ENCODE data around the gene RBMS3.

Gene RBMS3

GRCh38 chr3:29644956-29645636 is 364.2 kb downstream of the RBMS3 start:
- 100% methylated on average over 1 of the region's 3 CpGs for WGBS (ENCODE audit: insufficient coverage)
- ChIA-PET CTCF (no interaction called here), POLR2A (no interaction called here)
- no peaks in the 10 kb centered on the region for H3K9me3 ChIP-seq (ENCODE audit: control extremely low read depth in 1 of 5, control insufficient read depth in 4 of 5, insufficient read depth in 2 of 5, low read depth in 1 of 5, low read length in 4 of 5)
- no peaks in the 10 kb centered on the region for H3K27me3 ChIP-seq (replicated peaks in 2 of 5; ENCODE audit: control insufficient read depth in 4 of 5, insufficient read depth in 5 of 5, low read length in 4 of 5)
- no peak for DNase-seq
- no peaks in the 10 kb centered on the region for H3K4me1 ChIP-seq (ENCODE audit: control extremely low read depth in 1 of 4, control insufficient read depth in 4 of 4, insufficient read depth in 4 of 4, low read length in 3 of 4)
- H3K27ac ChIP-seq (ENCODE audit: insufficient read depth in 1 of 2, low read depth in 1 of 2, low read length in 2 of 2, poor library complexity in 1 of 2, severe bottlenecking in 2 of 2) = no peak overlapping the region
- no peak overlapping the region for H3K4me3 ChIP-seq (ENCODE audit: control insufficient read depth in 1 of 7, extremely low read depth in 1 of 7, insufficient read depth in 4 of 7, low read depth in 2 of 7, low read length in 6 of 7)
- no peaks in the 10 kb centered on the region for H3K36me3 ChIP-seq (ENCODE audit: control insufficient read depth in 4 of 4, insufficient read depth in 4 of 4, low read length in 3 of 4)

- Histone ChIP-seq H3K27me3 (replicated peaks in 2 of 5; ENCODE audit: control insufficient read depth in 4 of 5, insufficient read depth in 5 of 5, low read length in 4 of 5) (no peaks in the 10 kb centered on the region), H3K9me3 (ENCODE audit: control extremely low read depth in 1 of 5, control insufficient read depth in 4 of 5, insufficient read depth in 2 of 5, low read depth in 1 of 5, low read length in 4 of 5) (no peaks in the 10 kb centered on the region), H3K36me3 (ENCODE audit: control insufficient read depth in 4 of 4, insufficient read depth in 4 of 4, low read length in 3 of 4) (no peaks in the 10 kb centered on the region), H3K4me1 (ENCODE audit: control extremely low read depth in 1 of 4, control insufficient read depth in 4 of 4, insufficient read depth in 4 of 4, low read length in 3 of 4) (no peaks in the 10 kb centered on the region), H3K4me3 (ENCODE audit: control insufficient read depth in 1 of 7, extremely low read depth in 1 of 7, insufficient read depth in 4 of 7, low read depth in 2 of 7, low read length in 6 of 7) (no peak overlapping the region), H3K27ac (ENCODE audit: insufficient read depth in 1 of 2, low read depth in 1 of 2, low read length in 2 of 2, poor library complexity in 1 of 2, severe bottlenecking in 2 of 2) (no peak overlapping the region)
- no peak for DNase-seq
- ChIA-PET POLR2A (no interaction called here), CTCF (no interaction called here)
- WGBS (ENCODE audit: insufficient coverage) = no CpG with 5 or more reads among the region's 1 CpG
These were observed 365.2 kb downstream of the RBMS3 start for GRCh38 chr3:29646043-29646442.

- H3K36me3 ChIP-seq (ENCODE audit: control insufficient read depth in 4 of 4, insufficient read depth in 4 of 4, low read length in 3 of 4) = no peaks in the 10 kb centered on the region
- no peak overlapping the region for H3K4me3 ChIP-seq (ENCODE audit: control insufficient read depth in 1 of 7, extremely low read depth in 1 of 7, insufficient read depth in 4 of 7, low read depth in 2 of 7, low read length in 6 of 7)
- 83% methylated on average over 5 of the region's 6 CpGs for WGBS (ENCODE audit: insufficient coverage)
- H3K4me1 ChIP-seq (ENCODE audit: control extremely low read depth in 1 of 4, control insufficient read depth in 4 of 4, insufficient read depth in 4 of 4, low read length in 3 of 4) = no peaks in the 10 kb centered on the region
- no peaks in the 10 kb centered on the region for H3K9me3 ChIP-seq (ENCODE audit: control extremely low read depth in 1 of 5, control insufficient read depth in 4 of 5, insufficient read depth in 2 of 5, low read depth in 1 of 5, low read length in 4 of 5)
- no peak for DNase-seq
- no peaks in the 10 kb centered on the region for H3K27me3 ChIP-seq (replicated peaks in 2 of 5; ENCODE audit: control insufficient read depth in 4 of 5, insufficient read depth in 5 of 5, low read length in 4 of 5)
- no peak overlapping the region for H3K27ac ChIP-seq (ENCODE audit: insufficient read depth in 1 of 2, low read depth in 1 of 2, low read length in 2 of 2, poor library complexity in 1 of 2, severe bottlenecking in 2 of 2)
- ChIA-PET CTCF (no interaction called here), POLR2A (interaction anchor here (0.6 kb wide), 1 partner anchor 42 kb away, joined by 5 read pairs; no protein-coding TSS in a partner anchor)
These were observed 369.1 kb downstream of the RBMS3 start for GRCh38 chr3:29649815-29650547.

- ChIA-PET CTCF (no interaction called here), POLR2A (no interaction called here)
- no peaks in the 10 kb centered on the region for H3K36me3 ChIP-seq (ENCODE audit: control insufficient read depth in 4 of 4, insufficient read depth in 4 of 4, low read length in 3 of 4)
- DNase-seq = no peak
- no peak overlapping the region for H3K4me3 ChIP-seq (ENCODE audit: control insufficient read depth in 1 of 7, extremely low read depth in 1 of 7, insufficient read depth in 4 of 7, low read depth in 2 of 7, low read length in 6 of 7)
- H3K27ac ChIP-seq (ENCODE audit: insufficient read depth in 1 of 2, low read depth in 1 of 2, low read length in 2 of 2, poor library complexity in 1 of 2, severe bottlenecking in 2 of 2) = no peak overlapping the region
- no peaks in the 10 kb centered on the region for H3K4me1 ChIP-seq (ENCODE audit: control extremely low read depth in 1 of 4, control insufficient read depth in 4 of 4, insufficient read depth in 4 of 4, low read length in 3 of 4)
- no peaks in the 10 kb centered on the region for H3K9me3 ChIP-seq (ENCODE audit: control extremely low read depth in 1 of 5, control insufficient read depth in 4 of 5, insufficient read depth in 2 of 5, low read depth in 1 of 5, low read length in 4 of 5)
- no peaks in the 10 kb centered on the region for H3K27me3 ChIP-seq (replicated peaks in 2 of 5; ENCODE audit: control insufficient read depth in 4 of 5, insufficient read depth in 5 of 5, low read length in 4 of 5)
- 20% methylated on average over 1 of the region's 4 CpGs for WGBS (ENCODE audit: insufficient coverage)
These were observed 372.8 kb downstream of the RBMS3 start for GRCh38 chr3:29653680-29654079.

GRCh38 chr3:29655015-29655747 is 374.3 kb downstream of the RBMS3 start:
- H3K36me3 ChIP-seq (ENCODE audit: control insufficient read depth in 4 of 4, insufficient read depth in 4 of 4, low read length in 3 of 4) = no peaks in the 10 kb centered on the region
- POLR2A ChIA-PET = no interaction called here
- no peaks in the 10 kb centered on the region for H3K9me3 ChIP-seq (ENCODE audit: control extremely low read depth in 1 of 5, control insufficient read depth in 4 of 5, insufficient read depth in 2 of 5, low read depth in 1 of 5, low read length in 4 of 5)
- H3K27me3 ChIP-seq (replicated peaks in 2 of 5; ENCODE audit: control insufficient read depth in 4 of 5, insufficient read depth in 5 of 5, low read length in 4 of 5) = no peaks in the 10 kb centered on the region
- no peak overlapping the region for H3K27ac ChIP-seq (ENCODE audit: insufficient read depth in 1 of 2, low read depth in 1 of 2, low read length in 2 of 2, poor library complexity in 1 of 2, severe bottlenecking in 2 of 2)
- CTCF ChIA-PET = no interaction called here
- no peaks in the 10 kb centered on the region for H3K4me1 ChIP-seq (ENCODE audit: control extremely low read depth in 1 of 4, control insufficient read depth in 4 of 4, insufficient read depth in 4 of 4, low read length in 3 of 4)
- H3K4me3 ChIP-seq (ENCODE audit: control insufficient read depth in 1 of 7, extremely low read depth in 1 of 7, insufficient read depth in 4 of 7, low read depth in 2 of 7, low read length in 6 of 7) = no peak overlapping the region
- WGBS (ENCODE audit: insufficient coverage) = 75% methylated on average over 2 of the region's 6 CpGs
- no peak for DNase-seq

- H3K9me3 ChIP-seq (ENCODE audit: control extremely low read depth in 1 of 5, control insufficient read depth in 4 of 5, insufficient read depth in 2 of 5, low read depth in 1 of 5, low read length in 4 of 5) = no peaks in the 10 kb centered on the region
- ChIA-PET POLR2A (no interaction called here), CTCF (no interaction called here)
- H3K27me3 ChIP-seq (replicated peaks in 2 of 5; ENCODE audit: control insufficient read depth in 4 of 5, insufficient read depth in 5 of 5, low read length in 4 of 5) = no peaks in the 10 kb centered on the region
- 97% methylated on average over 3 of the region's 3 CpGs for WGBS (ENCODE audit: insufficient coverage)
- no peak overlapping the region for H3K27ac ChIP-seq (ENCODE audit: insufficient read depth in 1 of 2, low read depth in 1 of 2, low read length in 2 of 2, poor library complexity in 1 of 2, severe bottlenecking in 2 of 2)
- no peak overlapping the region for H3K4me3 ChIP-seq (ENCODE audit: control insufficient read depth in 1 of 7, extremely low read depth in 1 of 7, insufficient read depth in 4 of 7, low read depth in 2 of 7, low read length in 6 of 7)
- DNase-seq = no peak
- no peaks in the 10 kb centered on the region for H3K36me3 ChIP-seq (ENCODE audit: control insufficient read depth in 4 of 4, insufficient read depth in 4 of 4, low read length in 3 of 4)
- no peaks in the 10 kb centered on the region for H3K4me1 ChIP-seq (ENCODE audit: control extremely low read depth in 1 of 4, control insufficient read depth in 4 of 4, insufficient read depth in 4 of 4, low read length in 3 of 4)
These were observed 384.8 kb downstream of the RBMS3 start for GRCh38 chr3:29665688-29666087.

GRCh38 chr3:29668233-29668632 is 387.4 kb downstream of the RBMS3 start:
- H3K27me3 ChIP-seq (replicated peaks in 2 of 5; ENCODE audit: control insufficient read depth in 4 of 5, insufficient read depth in 5 of 5, low read length in 4 of 5) = no peaks in the 10 kb centered on the region
- CTCF ChIA-PET = interaction anchor here (0.6 kb wide), 1 partner anchor 152 kb away, joined by 3 read pairs; no protein-coding TSS in a partner anchor
- no peaks in the 10 kb centered on the region for H3K36me3 ChIP-seq (ENCODE audit: control insufficient read depth in 4 of 4, insufficient read depth in 4 of 4, low read length in 3 of 4)
- H3K4me3 ChIP-seq (ENCODE audit: control insufficient read depth in 1 of 7, extremely low read depth in 1 of 7, insufficient read depth in 4 of 7, low read depth in 2 of 7, low read length in 6 of 7) = no peak overlapping the region
- H3K9me3 ChIP-seq (ENCODE audit: control extremely low read depth in 1 of 5, control insufficient read depth in 4 of 5, insufficient read depth in 2 of 5, low read depth in 1 of 5, low read length in 4 of 5) = no peaks in the 10 kb centered on the region
- H3K4me1 ChIP-seq (ENCODE audit: control extremely low read depth in 1 of 4, control insufficient read depth in 4 of 4, insufficient read depth in 4 of 4, low read length in 3 of 4) = no peaks in the 10 kb centered on the region
- WGBS (ENCODE audit: insufficient coverage) = no CpG with 5 or more reads among the region's 2 CpGs
- H3K27ac ChIP-seq (ENCODE audit: insufficient read depth in 1 of 2, low read depth in 1 of 2, low read length in 2 of 2, poor library complexity in 1 of 2, severe bottlenecking in 2 of 2) = no peak overlapping the region
- POLR2A ChIA-PET = no interaction called here
- DNase-seq = no peak
